ENCODE measurements around the gene KRTAP5-8.
"Not testable (repeated sequence)": the region's sequence is repeated elsewhere in the genome, so short reads cannot be mapped to it uniquely, and the experiment has no call there.

The KRTAP5-8 gene

DNA sequence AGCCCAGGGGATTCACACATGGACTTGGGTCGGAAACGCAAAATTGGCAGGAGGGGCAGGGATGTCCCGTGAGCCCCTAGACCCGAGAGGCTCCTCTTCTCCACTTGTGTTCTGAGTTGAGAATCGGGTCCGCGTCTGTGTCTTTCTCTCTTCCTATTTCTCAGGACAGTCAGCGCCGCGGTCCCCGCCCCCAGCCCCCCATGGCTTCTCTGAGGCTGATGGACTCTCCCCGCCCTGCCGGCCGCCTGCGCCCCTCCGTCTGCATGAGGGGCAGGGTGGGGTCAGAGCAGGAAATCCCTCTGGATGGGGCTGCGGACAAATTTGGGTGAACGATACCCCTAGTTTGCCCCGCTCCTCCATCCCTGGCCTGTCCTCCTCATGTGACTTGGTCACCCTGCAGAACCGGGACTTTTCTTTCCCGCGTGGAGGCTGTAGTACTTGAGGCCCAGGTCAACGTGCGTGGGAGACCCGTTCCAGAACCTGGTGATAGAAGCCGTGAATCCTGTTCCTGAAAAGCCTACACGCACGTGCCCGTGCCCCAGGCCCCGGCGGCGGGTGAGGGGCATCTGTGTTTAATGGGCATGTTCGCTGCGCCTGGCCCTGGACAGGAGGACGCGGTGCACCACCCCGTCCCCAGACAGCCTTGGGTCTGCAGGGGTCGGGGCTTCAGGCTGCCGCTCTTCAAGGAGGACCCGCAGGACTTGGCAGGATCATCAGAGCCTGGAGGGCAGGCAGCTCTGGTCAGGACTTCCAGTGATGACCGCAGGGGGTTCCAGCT is 39.1 kb downstream of the KRTAP5-8 start:
- not testable (repeated sequence) for H3K4me3 ChIP-seq (ENCODE audit: low read length); H3K9me3 ChIP-seq (ENCODE audit: insufficient read depth, low read depth, low read length); H3K36me3 ChIP-seq (ENCODE audit: insufficient read depth, low read length); H3K27me3 ChIP-seq (ENCODE audit: insufficient read depth, low read length); H3K27ac ChIP-seq (ENCODE audit: low read depth, low read length); H3K9ac ChIP-seq (ENCODE audit: low read depth, low read length); H3K4me1 ChIP-seq (ENCODE audit: insufficient read depth, low read length)
- WGBS: 92% methylated on average over 39 of the region's 41 CpGs

DNA sequence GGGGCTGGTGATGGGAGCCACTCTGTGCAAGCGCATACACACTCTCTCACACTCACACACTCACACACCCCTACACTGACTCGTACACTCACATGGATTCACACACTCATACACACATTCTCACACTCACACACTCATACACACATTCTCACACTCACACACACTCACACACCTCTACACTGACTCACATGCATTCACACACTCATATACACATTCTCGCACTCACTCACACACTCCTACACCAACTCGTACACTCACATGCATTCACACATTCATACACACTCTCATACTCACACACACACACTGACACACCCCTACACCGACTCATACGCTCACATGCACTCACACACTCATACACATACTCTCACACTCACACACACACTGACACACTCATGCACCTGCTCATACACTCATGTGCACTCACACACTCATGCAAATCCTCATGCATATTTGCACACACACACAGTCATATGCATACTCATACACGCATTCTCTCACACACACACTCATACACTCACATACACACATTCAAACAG is 39.7 kb downstream of the KRTAP5-8 start:
- Histone ChIP-seq H3K9me3 (ENCODE audit: insufficient read depth, low read depth, low read length) (no peaks in the 10 kb centered on the region), H3K4me3 (ENCODE audit: low read length) (no peak overlapping the region), H3K36me3 (ENCODE audit: insufficient read depth, low read length) (no peaks in the 10 kb centered on the region), H3K27ac (ENCODE audit: low read depth, low read length) (no peak overlapping the region), H3K4me1 (ENCODE audit: insufficient read depth, low read length) (peaks cover 9% of the 10 kb centered on the region; the same call in 1 of the 2 replicates), H3K9ac (ENCODE audit: low read depth, low read length) (no peak overlapping the region), H3K27me3 (ENCODE audit: insufficient read depth, low read length) (no peaks in the 10 kb centered on the region; the same call in 1 of the 2 replicates)
- 94% methylated on average over 7 of the region's 7 CpGs for WGBS

DNA sequence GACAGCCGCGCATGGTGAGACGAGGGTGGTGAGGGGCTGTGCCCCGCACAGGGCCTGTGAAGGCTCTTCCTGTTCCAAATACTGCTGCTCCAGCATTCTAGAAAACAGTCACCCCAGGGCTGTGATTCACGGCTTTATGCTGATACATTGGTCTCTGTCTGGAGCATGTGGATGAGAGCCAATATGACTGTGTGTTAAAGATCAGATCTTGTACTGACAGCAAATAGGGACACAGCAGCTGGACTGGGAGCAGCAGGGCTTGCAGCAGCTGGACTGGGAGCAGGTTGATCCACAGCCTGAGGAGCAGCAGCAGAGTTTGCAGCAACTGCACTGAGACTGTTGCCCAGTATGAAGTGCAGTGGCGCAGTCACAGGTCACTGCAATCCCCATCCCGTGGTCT is 41.7 kb downstream of the KRTAP5-8 start:
- H3K4me1 ChIP-seq (ENCODE audit: insufficient read depth, low read length); H3K9me3 ChIP-seq (ENCODE audit: insufficient read depth, low read depth, low read length); H3K27me3 ChIP-seq (ENCODE audit: insufficient read depth, low read length); H3K9ac ChIP-seq (ENCODE audit: low read depth, low read length); H3K27ac ChIP-seq (ENCODE audit: low read depth, low read length); H3K4me3 ChIP-seq (ENCODE audit: low read length); H3K36me3 ChIP-seq (ENCODE audit: insufficient read depth, low read length): not testable (repeated sequence)
- WGBS: 72% methylated on average over 7 of the region's 7 CpGs

DNA sequence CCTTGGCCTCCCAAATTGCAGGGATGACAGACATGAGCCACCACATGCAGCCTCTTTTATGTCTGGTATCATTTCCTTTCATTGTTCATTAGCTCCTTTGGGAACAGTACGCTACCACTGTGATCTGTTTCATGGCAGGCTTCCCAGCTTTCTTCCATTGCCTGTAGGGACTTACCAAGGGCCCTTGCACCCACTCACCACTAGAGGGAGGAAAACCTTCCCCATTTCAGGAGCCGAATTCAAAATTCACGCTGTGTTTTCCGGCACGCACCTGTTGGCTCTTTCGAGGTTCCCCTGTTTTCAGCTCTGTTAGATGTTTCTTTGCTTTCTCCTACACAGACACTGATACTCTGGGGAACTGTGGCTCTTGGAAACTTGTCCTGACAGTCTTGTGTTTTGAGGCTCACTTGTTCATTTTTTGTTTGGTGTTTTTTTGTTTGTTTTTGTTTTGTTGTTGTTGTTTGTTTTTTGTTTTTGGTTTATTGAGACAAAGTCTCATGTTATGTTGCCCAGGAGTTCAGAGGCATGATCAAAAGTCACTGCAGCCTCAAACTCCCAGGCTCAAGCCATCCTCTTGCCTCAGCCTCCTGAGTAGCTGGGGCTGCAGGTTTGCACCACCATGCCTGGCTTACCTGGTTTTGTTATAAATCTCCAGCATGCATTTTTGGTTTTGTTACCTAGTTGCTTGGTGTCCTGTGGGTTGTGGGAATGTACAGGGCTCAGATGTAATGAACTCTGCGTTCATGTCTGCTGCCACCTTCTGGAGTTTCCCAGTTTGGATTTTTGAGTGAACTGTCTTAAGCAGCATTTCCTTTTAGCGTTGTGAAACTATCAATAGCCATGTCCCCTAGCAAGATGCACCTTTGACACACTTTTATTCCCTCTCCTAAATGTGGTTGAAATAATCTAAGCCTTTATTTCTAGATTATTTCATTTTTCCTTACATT is 42.5 kb downstream of the KRTAP5-8 start:
- 22% methylated on average over 8 of the region's 8 CpGs for WGBS
- Histone ChIP-seq H3K4me1 (ENCODE audit: insufficient read depth, low read length) (peaks cover 9% of the 10 kb centered on the region; the same call in 1 of the 2 replicates), H3K27me3 (ENCODE audit: insufficient read depth, low read length) (no peaks in the 10 kb centered on the region; the same call in 1 of the 2 replicates), H3K9me3 (ENCODE audit: insufficient read depth, low read depth, low read length) (no peaks in the 10 kb centered on the region), H3K27ac (ENCODE audit: low read depth, low read length) (no peak overlapping the region), H3K36me3 (ENCODE audit: insufficient read depth, low read length) (no peaks in the 10 kb centered on the region), H3K4me3 (ENCODE audit: low read length) (no peak overlapping the region), H3K9ac (ENCODE audit: low read depth, low read length) (no peak overlapping the region)

- peaks cover 9% of the 10 kb centered on the region; the same call in 1 of the 2 replicates for H3K4me1 ChIP-seq (ENCODE audit: insufficient read depth, low read length)
- H3K9ac ChIP-seq (ENCODE audit: low read depth, low read length): no peak overlapping the region
- WGBS: 94% methylated on average over 4 of the region's 4 CpGs
- H3K9me3 ChIP-seq (ENCODE audit: insufficient read depth, low read depth, low read length): no peaks in the 10 kb centered on the region
- no peak overlapping the region for H3K27ac ChIP-seq (ENCODE audit: low read depth, low read length)
- H3K27me3 ChIP-seq (ENCODE audit: insufficient read depth, low read length): no peaks in the 10 kb centered on the region; the same call in 1 of the 2 replicates
- H3K4me3 ChIP-seq (ENCODE audit: low read length): no peak overlapping the region
- H3K36me3 ChIP-seq (ENCODE audit: insufficient read depth, low read length): no peaks in the 10 kb centered on the region
Measured at GRCh38 chr11:71581826-71582225, 44.0 kb downstream of the KRTAP5-8 start.

DNA sequence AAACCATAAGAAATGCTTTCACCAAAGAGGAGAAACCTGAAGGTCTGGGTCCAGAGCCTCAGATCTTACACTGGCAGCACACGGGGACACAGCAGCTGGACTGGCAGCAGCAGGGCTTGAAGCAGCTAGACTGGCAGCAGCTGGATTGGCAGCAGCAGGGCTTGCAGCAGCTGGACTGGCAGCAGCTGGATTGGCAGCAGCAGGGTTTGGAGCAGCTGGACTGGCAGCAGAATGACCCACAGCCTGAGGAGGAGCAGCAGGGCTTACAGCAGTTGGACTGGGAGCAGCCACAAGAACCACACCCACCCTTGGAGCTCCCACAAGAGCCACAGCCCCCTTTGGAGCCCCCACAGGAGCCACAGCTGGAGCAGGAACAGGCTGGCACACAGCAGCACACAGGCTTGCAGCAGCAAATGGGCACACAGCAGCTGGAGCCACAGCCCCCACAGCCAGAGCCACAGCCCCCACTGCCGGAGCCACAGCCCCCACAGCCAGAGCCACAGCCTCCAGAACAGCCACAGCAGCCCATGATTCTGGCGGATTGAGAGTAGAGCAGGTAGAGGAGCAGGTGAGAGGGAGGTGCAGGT is 44.6 kb downstream of the KRTAP5-8 start, which contains the start of gene KRTAP5-11:
Gene KRTAP5-11 (minus strand): TSS at position 567 of the 587 bp plus-strand sequence. CDS start 38 bp downstream, at position 529.
- H3K27me3 ChIP-seq (ENCODE audit: insufficient read depth, low read length): no peaks in the 10 kb centered on the region; the same call in 1 of the 2 replicates
- no peak within 1 kb of the TSS for H3K4me3 ChIP-seq (ENCODE audit: low read length)
- WGBS: 89% methylated on average over 3 of the region's 3 CpGs
- no peak within 1 kb of the TSS for H3K9ac ChIP-seq (ENCODE audit: low read depth, low read length)
- no peaks in the 10 kb centered on the region for H3K36me3 ChIP-seq (ENCODE audit: insufficient read depth, low read length)
- H3K4me1 ChIP-seq (ENCODE audit: insufficient read depth, low read length): peaks cover 9% of the 10 kb centered on the region; the same call in 1 of the 2 replicates
- H3K27ac ChIP-seq (ENCODE audit: low read depth, low read length): no peak within 1 kb of the TSS
- no peaks in the 10 kb centered on the region for H3K9me3 ChIP-seq (ENCODE audit: insufficient read depth, low read depth, low read length)

GRCh38 chr11:71582969-71583368 is 45.1 kb downstream of the KRTAP5-8 start:
- not testable (repeated sequence) for H3K4me1 ChIP-seq (ENCODE audit: insufficient read depth, low read length); H3K9ac ChIP-seq (ENCODE audit: low read depth, low read length)
- 99% methylated on average over 2 of the region's 2 CpGs for WGBS

GRCh38 chr11:71585673-71586072 is 47.8 kb downstream of the KRTAP5-8 start:
- not testable (repeated sequence) for H3K27me3 ChIP-seq (ENCODE audit: insufficient read depth, low read length); H3K4me3 ChIP-seq (ENCODE audit: low read length); H3K9ac ChIP-seq (ENCODE audit: low read depth, low read length); H3K27ac ChIP-seq (ENCODE audit: low read depth, low read length); H3K9me3 ChIP-seq (ENCODE audit: insufficient read depth, low read depth, low read length); H3K36me3 ChIP-seq (ENCODE audit: insufficient read depth, low read length); H3K4me1 ChIP-seq (ENCODE audit: insufficient read depth, low read length)
- WGBS: 97% methylated on average over 2 of the region's 5 CpGs

More at GRCh38 chr11:71582969-71583368, 45.1 kb downstream of the KRTAP5-8 start:
- not testable (repeated sequence) for H3K9me3 ChIP-seq (ENCODE audit: insufficient read depth, low read depth, low read length); H3K27ac ChIP-seq (ENCODE audit: low read depth, low read length); H3K4me3 ChIP-seq (ENCODE audit: low read length); H3K36me3 ChIP-seq (ENCODE audit: insufficient read depth, low read length); H3K27me3 ChIP-seq (ENCODE audit: insufficient read depth, low read length)

- not testable (repeated sequence) for H3K4me3 ChIP-seq (ENCODE audit: low read length)
- WGBS: 60% methylated on average over 4 of the region's 4 CpGs
Measured at GRCh38 chr11:71588314-71588713, 50.5 kb downstream of the KRTAP5-8 start.

More at GRCh38 chr11:71588314-71588713, 50.5 kb downstream of the KRTAP5-8 start:
- not testable (repeated sequence) for H3K9ac ChIP-seq (ENCODE audit: low read depth, low read length); H3K4me1 ChIP-seq (ENCODE audit: insufficient read depth, low read length); H3K9me3 ChIP-seq (ENCODE audit: insufficient read depth, low read depth, low read length); H3K27ac ChIP-seq (ENCODE audit: low read depth, low read length); H3K36me3 ChIP-seq (ENCODE audit: insufficient read depth, low read length); H3K27me3 ChIP-seq (ENCODE audit: insufficient read depth, low read length)
